Hindlimb muscle (tissue), 1 donor: Measurements from ENCODE around the gene GGT7. TPM values are rescaled to one million over a fixed set of nuclear protein-coding genes. Genes with fewer than 3 reads are reported as not detected.

Experiments used
- polyA plus RNA-seq: library from polyadenylated mRNA; unstranded; fragments of 120-200 nt; gene quantifications from one replicate; pipeline ENCODE4 v1.2.1, GENCODE V29; 2013; ENCODE audit not compliant: insufficient read length

Gene GGT7
- polyA plus RNA-seq, 1 donor, result 21.1 TPM

Other genes starting within 250 kb of the GGT7 start
- gene PIGU, start 195.8 kb downstream of the GGT7 start, polyA plus RNA-seq, result 21.9 TPM
- gene TP53INP2, start 168.5 kb downstream of the GGT7 start, polyA plus RNA-seq, result 11.5 TPM
- 24.9 TPM for gene NCOA6, start 47.2 kb downstream of the GGT7 start, polyA plus RNA-seq
- 49.6 TPM for gene ACSS2, start 3.8 kb upstream of the GGT7 start, polyA plus RNA-seq
- 25.5 TPM for gene GSS, start 83.0 kb upstream of the GGT7 start, polyA plus RNA-seq
- 48.9 TPM for gene MYH7B, start 83.0 kb upstream of the GGT7 start, polyA plus RNA-seq
- gene TRPC4AP, start 220.0 kb upstream of the GGT7 start, polyA plus RNA-seq, result 62.0 TPM